DOHH2 (cell line): ENCODE results near the gene STARD3.

ENCODE experiments used
- EZH2phosphoT487 ChIP-seq: fragments of 200-600 bp; sonication (generic); IDR thresholded peaks from 2 replicates; pipeline ENCODE4 v1.6.1; 2017; ENCODE audit warnings: borderline replicate concordance, mild to moderate bottlenecking, antibody characterized with exemption, low read length, moderate library complexity, mixed read lengths
- TF ChIP-seq, protein P1 (sequence below): fragments of 200-600 bp; sonication (generic); IDR thresholded peaks from one replicate; pipeline ENCODE4 v1.5.1; 2014; ENCODE audit warnings: antibody characterized with exemption, mild to moderate bottlenecking, low read depth, low read length; ENCODE audit not compliant: poor library complexity, severe bottlenecking

DNA sequence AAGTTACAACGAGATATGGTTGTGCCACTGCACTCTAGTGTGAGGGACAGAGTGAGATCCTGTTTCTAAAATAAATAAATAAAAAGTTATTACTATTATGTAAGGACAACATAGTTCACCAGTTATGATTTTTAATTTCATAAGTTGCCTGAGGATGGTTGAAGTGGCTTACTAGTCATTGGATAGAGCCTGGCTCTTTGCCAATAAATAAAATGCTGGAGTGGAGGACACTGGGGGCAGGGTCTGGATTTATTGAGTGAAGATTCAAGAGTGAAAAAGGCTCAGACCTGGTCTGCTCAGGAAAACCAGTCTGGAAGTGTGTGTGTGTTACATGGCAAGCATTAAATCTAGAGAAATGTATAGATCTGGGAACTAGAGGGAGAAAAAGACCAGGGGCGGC lies 2.1 kb downstream of the STARD3 start:
- TF ChIP-seq, protein P1, sequence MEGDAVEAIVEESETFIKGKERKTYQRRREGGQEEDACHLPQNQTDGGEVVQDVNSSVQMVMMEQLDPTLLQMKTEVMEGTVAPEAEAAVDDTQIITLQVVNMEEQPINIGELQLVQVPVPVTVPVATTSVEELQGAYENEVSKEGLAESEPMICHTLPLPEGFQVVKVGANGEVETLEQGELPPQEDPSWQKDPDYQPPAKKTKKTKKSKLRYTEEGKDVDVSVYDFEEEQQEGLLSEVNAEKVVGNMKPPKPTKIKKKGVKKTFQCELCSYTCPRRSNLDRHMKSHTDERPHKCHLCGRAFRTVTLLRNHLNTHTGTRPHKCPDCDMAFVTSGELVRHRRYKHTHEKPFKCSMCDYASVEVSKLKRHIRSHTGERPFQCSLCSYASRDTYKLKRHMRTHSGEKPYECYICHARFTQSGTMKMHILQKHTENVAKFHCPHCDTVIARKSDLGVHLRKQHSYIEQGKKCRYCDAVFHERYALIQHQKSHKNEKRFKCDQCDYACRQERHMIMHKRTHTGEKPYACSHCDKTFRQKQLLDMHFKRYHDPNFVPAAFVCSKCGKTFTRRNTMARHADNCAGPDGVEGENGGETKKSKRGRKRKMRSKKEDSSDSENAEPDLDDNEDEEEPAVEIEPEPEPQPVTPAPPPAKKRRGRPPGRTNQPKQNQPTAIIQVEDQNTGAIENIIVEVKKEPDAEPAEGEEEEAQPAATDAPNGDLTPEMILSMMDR = no peak
- TF ChIP-seq EZH2phosphoT487 = no peak
